Panc1 (cell line): ENCODE data around the gene SENP8.

Experiments
- CTCF ChIP-seq: fragments of 450-650 bp; IDR thresholded peaks from 2 replicates; pipeline ENCODE4 v1.5.1; 2017; ENCODE audit warnings: mild to moderate bottlenecking
- POLR2AphosphoS5 ChIP-seq: IDR thresholded peaks from 2 replicates; pipeline ENCODE4 v1.6.1; 2012; ENCODE audit warnings: mild to moderate bottlenecking, low read depth, low read length, moderate library complexity
- REST ChIP-seq, 2 experiments: IDR thresholded peaks; 2 replicates each; pipeline ENCODE4 v1.6.1; 2011 to 2012; ENCODE audit warnings: low read depth in 2 of 2, control low read depth in 1 of 2, low read length in 1 of 2, mild to moderate bottlenecking in 1 of 2, moderate library complexity in 1 of 2; ENCODE audit not compliant: insufficient read depth in 1 of 2
- SIN3A ChIP-seq: IDR thresholded peaks from 2 replicates; pipeline ENCODE4 v1.6.1; 2012; ENCODE audit warnings: low read depth, mild to moderate bottlenecking, low read length, moderate library complexity, borderline replicate concordance; ENCODE audit not compliant: insufficient read depth
- TCF7L2 ChIP-seq: IDR thresholded peaks from 2 replicates; pipeline ENCODE4 v1.6.1; 2011; ENCODE audit warnings: mild to moderate bottlenecking, low read depth, low read length, inconsistent platforms

GRCh38 chr15:72131922-72132321 lies 13.7 kb downstream of the SENP8 start:
- no peak for TF ChIP-seq CTCF
- no peak for TF ChIP-seq POLR2AphosphoS5
- no peak for TF ChIP-seq REST (IDR thresholded peaks at IDR 0.05; ENCODE audit: insufficient read depth in 1 of 2, low read depth in 2 of 2, low read length in 1 of 2)
- TF ChIP-seq TCF7L2 = no peak
- TF ChIP-seq SIN3A = no peak
